ENCODE data around the gene SPATS2L. TPM values are rescaled to one million over a fixed set of nuclear protein-coding genes. Genes with fewer than 3 reads are reported as not detected.

SPATS2L gene
- total RNA-seq, 1 experiment from 2014 or later: 174 TPM

DNA sequence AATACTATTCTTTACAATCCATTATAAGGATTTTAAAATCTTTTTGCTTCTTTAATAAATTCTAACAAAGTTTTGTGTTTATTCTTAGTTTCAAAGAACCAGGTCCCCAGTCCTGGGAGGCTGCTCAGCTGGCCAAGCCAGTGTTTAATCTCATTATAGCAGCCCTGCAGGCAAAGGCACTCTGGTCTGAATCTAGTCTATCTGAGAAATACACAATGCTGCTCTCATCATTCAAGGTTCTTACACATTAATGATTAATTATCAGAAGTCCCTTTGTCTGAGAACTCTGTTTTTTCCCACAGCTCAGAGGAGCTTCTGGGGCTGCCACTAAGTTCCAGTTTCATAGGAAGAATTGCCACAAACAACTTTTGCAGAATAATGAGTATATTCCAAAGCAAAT is 175.7 kb downstream of the SPATS2L start:
- POLR2A ChIA-PET (ENCODE audit: unreplicated experiment): no interaction called here
- DNase-seq: no peak

DNA sequence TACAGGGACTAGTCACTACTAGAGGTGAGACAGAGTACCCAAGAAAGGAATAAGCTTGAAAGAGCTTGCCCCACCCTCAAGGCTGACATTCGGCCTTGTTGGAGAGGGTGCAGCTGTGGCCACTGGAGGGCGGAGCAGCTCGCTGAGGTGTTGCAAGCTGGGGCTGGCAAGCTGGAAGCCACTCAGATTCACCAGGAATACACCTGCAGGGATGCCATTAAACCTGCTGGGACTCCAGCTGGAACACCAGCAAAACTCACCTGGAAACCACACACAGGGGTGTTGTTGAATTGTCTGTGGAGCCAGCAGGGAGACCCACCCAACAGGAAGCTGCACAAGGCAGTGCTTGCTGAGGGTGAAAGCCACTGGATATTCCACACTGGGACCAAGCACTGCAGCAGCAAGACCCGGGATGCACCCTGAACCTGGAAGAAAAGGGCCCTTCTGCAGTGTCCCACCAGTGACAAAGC is 177.3 kb downstream of the SPATS2L start:
- no peak for TF ChIP-seq EZH2phosphoT487 (IDR thresholded peaks at IDR 0.05; ENCODE audit: borderline replicate concordance, low read length)
- TF ChIP-seq, protein P1, sequence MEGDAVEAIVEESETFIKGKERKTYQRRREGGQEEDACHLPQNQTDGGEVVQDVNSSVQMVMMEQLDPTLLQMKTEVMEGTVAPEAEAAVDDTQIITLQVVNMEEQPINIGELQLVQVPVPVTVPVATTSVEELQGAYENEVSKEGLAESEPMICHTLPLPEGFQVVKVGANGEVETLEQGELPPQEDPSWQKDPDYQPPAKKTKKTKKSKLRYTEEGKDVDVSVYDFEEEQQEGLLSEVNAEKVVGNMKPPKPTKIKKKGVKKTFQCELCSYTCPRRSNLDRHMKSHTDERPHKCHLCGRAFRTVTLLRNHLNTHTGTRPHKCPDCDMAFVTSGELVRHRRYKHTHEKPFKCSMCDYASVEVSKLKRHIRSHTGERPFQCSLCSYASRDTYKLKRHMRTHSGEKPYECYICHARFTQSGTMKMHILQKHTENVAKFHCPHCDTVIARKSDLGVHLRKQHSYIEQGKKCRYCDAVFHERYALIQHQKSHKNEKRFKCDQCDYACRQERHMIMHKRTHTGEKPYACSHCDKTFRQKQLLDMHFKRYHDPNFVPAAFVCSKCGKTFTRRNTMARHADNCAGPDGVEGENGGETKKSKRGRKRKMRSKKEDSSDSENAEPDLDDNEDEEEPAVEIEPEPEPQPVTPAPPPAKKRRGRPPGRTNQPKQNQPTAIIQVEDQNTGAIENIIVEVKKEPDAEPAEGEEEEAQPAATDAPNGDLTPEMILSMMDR (conservative IDR thresholded peaks at IDR 0.05; ENCODE audit: low read depth, low read length): peak; percentile 88
- TF ChIP-seq EZH2 (IDR thresholded peaks at IDR 0.05; ENCODE audit: low read length, unreplicated experiment): no peak
- H3K9me2 ChIP-seq (replicated peaks; ENCODE audit: low read length): no peaks in the 10 kb centered on the region
- CTCF ChIA-PET: interaction anchor here (0.5 to 1.6 kb wide), 15 partner anchors 10 to 508 kb away, joined by 3 to 15 read pairs (median 4); partner anchors contain the start of gene KCTD18
- DNase-seq: peak; percentile 85
- POLR2A ChIA-PET (ENCODE audit: unreplicated experiment): no interaction called here
- no peaks in the 10 kb centered on the region for H3F3A ChIP-seq (ENCODE audit: low read length, unreplicated experiment)
- H3K9ac ChIP-seq (ENCODE audit: low read length): no peak overlapping the region
- no peak overlapping the region for H3K27ac ChIP-seq (ENCODE audit: low read length)
- BruUV-seq (replicated peaks): no TSS peak
- peaks cover 47% of the 10 kb centered on the region for H3K4me1 ChIP-seq (ENCODE audit: insufficient read depth, low read length)
- ATAC-seq: peak; percentile 64
- H3K27me3 ChIP-seq (ENCODE audit: low read length): no peaks in the 10 kb centered on the region
- H3K79me2 ChIP-seq (ENCODE audit: low read length): no peaks in the 10 kb centered on the region
- intact Hi-C loops (cut with micrococcal nuclease): loop anchor here (1.0 to 5.0 kb wide), 3 partner anchors 27 to 220 kb away; partner anchors contain the start of genes KCTD18 and SGO2
- H3K9me3 ChIP-seq (ENCODE audit: low read length): no peaks in the 10 kb centered on the region
- H3K4me2 ChIP-seq (ENCODE audit: low read length): peak overlapping the region; percentile 32
- H3K4me3 ChIP-seq (ENCODE audit: low read length): no peak overlapping the region
- no peaks in the 10 kb centered on the region for H4K20me1 ChIP-seq (ENCODE audit: low read length)
- no peaks in the 10 kb centered on the region for H3K36me3 ChIP-seq (ENCODE audit: low read depth, low read length)
- no peak overlapping the region for H2AFZ ChIP-seq (ENCODE audit: low read length)

More for the DNA sequence above, 175.7 kb downstream of the SPATS2L start:
- no TSS peak for BruUV-seq (replicated peaks)
- Histone ChIP-seq H3K9me3 (ENCODE audit: low read length) (no peaks in the 10 kb centered on the region), H4K20me1 (ENCODE audit: low read length) (no peaks in the 10 kb centered on the region), H3K4me3 (ENCODE audit: low read length) (no peak overlapping the region), H3K27me3 (ENCODE audit: low read length) (no peaks in the 10 kb centered on the region), H3K9ac (ENCODE audit: low read length) (no peak overlapping the region), H3K4me2 (ENCODE audit: low read length) (no peak overlapping the region), H3K27ac (ENCODE audit: low read length) (no peak overlapping the region), H2AFZ (ENCODE audit: low read length) (no peak overlapping the region), H3K36me3 (ENCODE audit: low read depth, low read length) (peaks cover 15% of the 10 kb centered on the region), H3K79me2 (ENCODE audit: low read length) (no peaks in the 10 kb centered on the region), H3K4me1 (ENCODE audit: insufficient read depth, low read length) (peaks cover 57% of the 10 kb centered on the region), H3K9me2 (replicated peaks; ENCODE audit: low read length) (no peaks in the 10 kb centered on the region), H3F3A (ENCODE audit: low read length, unreplicated experiment) (no peaks in the 10 kb centered on the region)
- TF ChIP-seq EZH2 (IDR thresholded peaks at IDR 0.05; ENCODE audit: low read length, unreplicated experiment) (no peak), EZH2phosphoT487 (IDR thresholded peaks at IDR 0.05; ENCODE audit: borderline replicate concordance, low read length) (no peak)
- TF ChIP-seq, protein P1 (conservative IDR thresholded peaks at IDR 0.05; ENCODE audit: low read depth, low read length): no peak
- CTCF ChIA-PET: interaction anchor here (0.7 kb wide), 1 partner anchor 38 kb away, joined by 8 read pairs; no protein-coding TSS in a partner anchor
- no peak for ATAC-seq
- intact Hi-C loops (cut with micrococcal nuclease): loop anchor here (5.0 kb wide), 1 partner anchor 45 kb away; the partner anchor contains the start of gene SGO2

DNA sequence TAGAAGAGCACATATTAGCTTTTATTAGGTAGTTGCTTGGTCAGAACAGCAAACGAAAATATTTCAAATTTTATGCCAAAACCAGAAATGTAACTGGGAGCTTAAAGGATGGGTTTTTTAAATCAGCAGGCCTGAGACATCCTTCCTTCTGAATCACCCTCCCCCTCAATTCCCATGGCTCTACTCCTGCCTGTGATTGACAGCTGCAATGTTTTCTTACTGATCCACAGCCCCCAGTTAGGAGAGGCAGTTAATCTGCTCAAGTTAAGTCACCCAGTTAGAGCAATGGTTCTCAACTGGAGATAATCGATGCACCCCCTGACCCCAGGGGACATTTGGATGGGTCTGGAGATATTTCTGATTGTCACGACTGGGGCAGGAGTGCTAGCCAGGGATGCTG is 178.4 kb downstream of the SPATS2L start:
- no peak overlapping the region for H3K4me3 ChIP-seq (ENCODE audit: low read length)
- H3K4me1 ChIP-seq (ENCODE audit: insufficient read depth, low read length): peaks cover 35% of the 10 kb centered on the region
- BruUV-seq (replicated peaks): no TSS peak
- no peaks in the 10 kb centered on the region for H3F3A ChIP-seq (ENCODE audit: low read length, unreplicated experiment)
- intact Hi-C loops (cut with micrococcal nuclease): loop anchor here (5.0 kb wide), 1 partner anchor 42 kb away; the partner anchor contains the start of gene SGO2
- H4K20me1 ChIP-seq (ENCODE audit: low read length): no peaks in the 10 kb centered on the region
- ATAC-seq (no peak), DNase-seq (no peak)
- no peaks in the 10 kb centered on the region for H3K79me2 ChIP-seq (ENCODE audit: low read length)
- no peak overlapping the region for H2AFZ ChIP-seq (ENCODE audit: low read length)
- H3K4me2 ChIP-seq (ENCODE audit: low read length): no peak overlapping the region
- ChIA-PET CTCF (no interaction called here), POLR2A (ENCODE audit: unreplicated experiment) (no interaction called here)
- no peak overlapping the region for H3K27ac ChIP-seq (ENCODE audit: low read length)
- no peaks in the 10 kb centered on the region for H3K9me3 ChIP-seq (ENCODE audit: low read length)
- no peaks in the 10 kb centered on the region for H3K27me3 ChIP-seq (ENCODE audit: low read length)
- TF ChIP-seq EZH2phosphoT487 (IDR thresholded peaks at IDR 0.05; ENCODE audit: borderline replicate concordance, low read length): no peak
- TF ChIP-seq EZH2 (IDR thresholded peaks at IDR 0.05; ENCODE audit: low read length, unreplicated experiment): no peak
- TF ChIP-seq, protein P1 (conservative IDR thresholded peaks at IDR 0.05; ENCODE audit: low read depth, low read length): no peak
- no peak overlapping the region for H3K9ac ChIP-seq (ENCODE audit: low read length)
- no peaks in the 10 kb centered on the region for H3K36me3 ChIP-seq (ENCODE audit: low read depth, low read length)
- H3K9me2 ChIP-seq (replicated peaks; ENCODE audit: low read length): no peaks in the 10 kb centered on the region
